HG03103 (cell line): Measurements from ENCODE around the gene PTPRN2.
"Not testable (repeated sequence)": the region's sequence is repeated elsewhere in the genome, so short reads cannot be mapped to it uniquely, and the experiment has no call there.

Experiments
- ATAC-seq: cut with Tn5 transposase; IDR thresholded peaks from one replicate; pipeline ENCODE4 v1.9.1; 2021; ENCODE audit warnings: low read depth; ENCODE audit not compliant: unreplicated experiment

Gene PTPRN2

DNA sequence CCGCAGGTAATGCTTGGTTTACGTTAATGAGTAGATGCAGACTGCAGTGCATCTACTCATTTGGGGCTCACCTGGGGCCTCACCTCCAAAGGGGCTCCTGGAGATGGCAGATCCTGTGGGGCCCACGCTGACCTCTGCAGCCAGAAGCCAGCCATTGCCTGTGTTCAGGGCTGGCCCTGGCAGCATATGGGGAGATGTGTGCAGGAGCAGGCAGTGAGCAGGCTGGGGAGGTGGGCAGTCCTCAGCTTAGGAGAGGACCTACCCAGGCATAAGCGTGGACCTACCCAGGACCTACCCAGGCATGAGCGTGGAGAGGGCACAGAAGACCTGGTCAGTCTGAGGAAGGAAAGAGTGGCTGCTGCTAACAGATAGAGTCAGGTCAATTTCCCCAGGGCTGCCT lies 178.5 kb downstream of the PTPRN2 start:
- ATAC-seq: no peak

DNA sequence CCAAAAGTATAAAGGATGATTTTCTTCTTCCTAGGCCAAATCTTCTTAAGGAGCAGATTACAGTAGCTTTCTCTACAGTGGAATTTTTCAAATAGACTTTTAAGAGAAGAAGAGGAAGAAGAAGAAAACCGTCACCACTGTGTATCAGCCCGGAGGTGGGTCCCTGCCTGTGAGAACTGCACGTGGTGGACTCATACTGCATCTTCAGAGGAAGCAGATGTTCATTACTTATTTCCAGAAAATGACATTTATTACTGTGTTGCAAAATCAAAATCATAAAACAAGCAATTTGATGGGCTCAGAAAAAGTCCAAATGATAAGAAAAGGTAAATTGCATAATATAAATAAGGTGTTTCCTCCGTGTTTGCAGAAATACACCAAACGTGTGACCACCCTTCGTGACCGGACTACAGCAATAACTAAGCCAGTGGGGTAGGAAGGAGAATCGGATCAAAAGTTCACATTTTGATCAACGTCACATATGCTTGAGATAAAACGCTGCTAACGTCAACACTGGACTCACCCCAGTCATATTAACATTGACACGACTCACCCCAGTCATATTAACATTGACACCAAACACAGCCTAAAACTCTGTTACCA lies 179.2 kb downstream of the PTPRN2 start:
- no peak for ATAC-seq

DNA sequence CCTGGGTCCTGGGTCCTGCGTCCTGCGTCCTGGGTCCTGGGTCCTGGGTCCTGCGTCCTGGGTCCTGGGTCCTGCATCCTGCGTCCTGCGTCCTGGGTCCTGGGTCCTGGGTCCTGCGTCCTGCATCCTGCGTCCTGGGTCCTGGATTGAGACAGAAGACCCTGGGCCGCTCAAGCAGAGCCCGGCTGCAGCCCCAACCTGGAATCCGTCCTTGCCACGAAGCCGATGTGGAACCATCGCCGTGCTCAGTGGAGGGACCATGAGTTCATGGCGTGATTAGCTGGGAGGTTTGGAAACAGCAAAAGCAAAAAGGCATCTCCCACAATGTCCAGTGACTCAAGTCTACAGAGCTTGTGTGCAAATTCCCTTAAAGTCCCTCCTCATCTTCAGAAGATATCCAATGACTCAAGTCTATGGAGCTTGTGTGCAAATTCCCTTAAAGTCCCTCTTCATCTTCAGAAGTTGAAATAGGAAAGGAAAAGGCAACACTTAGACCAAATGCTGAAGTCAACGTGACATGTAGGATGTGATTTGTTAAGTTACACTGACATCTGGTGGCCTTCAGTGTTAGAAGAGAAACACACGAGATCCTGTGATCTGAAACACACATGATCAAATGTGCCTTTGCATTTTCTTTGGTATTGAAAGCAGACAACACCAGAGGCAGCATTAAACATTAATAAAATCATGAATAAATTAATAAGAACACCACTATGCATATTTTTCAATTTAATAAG lies 179.9 kb downstream of the PTPRN2 start:
- no peak for ATAC-seq

DNA sequence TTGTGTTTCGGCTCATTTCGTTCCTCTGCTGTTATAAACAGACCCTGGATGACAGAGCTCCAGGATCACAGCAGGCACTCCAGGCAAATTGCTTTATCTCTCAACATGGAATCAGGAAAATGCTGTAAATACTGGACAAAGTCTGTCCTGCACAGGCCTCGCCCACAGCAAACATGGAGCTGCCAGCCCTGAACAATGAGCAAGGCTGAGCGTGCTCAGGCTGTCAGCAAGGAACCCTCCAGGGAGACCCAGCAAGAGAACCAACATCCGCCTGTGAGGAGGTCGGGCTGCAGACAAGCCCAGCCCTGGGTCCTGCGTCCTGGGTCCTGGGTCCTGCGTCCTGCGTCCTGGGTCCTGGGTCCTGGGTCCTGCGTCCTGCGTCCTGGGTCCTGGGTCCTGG lies 180.8 kb downstream of the PTPRN2 start:
- no peak for ATAC-seq

DNA sequence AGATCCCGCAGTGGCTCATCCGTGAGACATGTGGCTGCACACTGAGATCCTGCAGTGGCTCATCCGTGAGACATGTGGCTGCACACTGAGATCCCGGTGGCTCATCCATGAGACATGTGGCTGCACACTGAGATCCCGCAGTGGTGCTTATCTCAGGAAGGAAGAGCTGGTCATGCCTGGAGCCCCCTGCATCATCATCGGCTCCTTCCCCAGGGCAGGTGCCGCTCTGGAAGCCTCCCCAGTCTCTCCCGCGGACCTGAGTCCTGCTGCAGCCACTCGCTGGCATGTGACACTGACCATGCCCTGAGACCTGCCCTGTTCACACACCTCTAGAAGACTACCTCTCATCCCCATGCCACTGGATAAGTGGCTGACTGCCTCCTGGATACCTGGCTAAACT lies 181.3 kb downstream of the PTPRN2 start:
- no peak for ATAC-seq

DNA sequence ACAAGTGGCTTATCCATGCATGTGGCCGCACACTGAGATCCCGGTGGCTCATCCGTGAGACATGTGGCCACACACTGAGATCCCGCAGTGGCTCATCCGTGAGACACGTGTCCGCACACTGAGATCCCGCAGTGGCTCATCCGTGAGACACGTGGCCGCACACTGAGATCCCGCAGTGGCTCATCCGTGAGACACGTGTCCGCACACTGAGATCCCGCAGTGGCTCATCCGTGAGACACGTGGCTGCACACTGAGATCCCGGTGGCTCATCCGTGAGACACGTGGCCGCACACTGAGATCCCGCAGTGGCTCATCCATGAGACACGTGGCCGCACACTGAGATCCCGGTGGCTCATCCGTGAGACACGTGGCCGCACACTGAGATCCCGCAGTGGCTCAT lies 181.9 kb downstream of the PTPRN2 start:
- ATAC-seq: not testable (repeated sequence)

DNA sequence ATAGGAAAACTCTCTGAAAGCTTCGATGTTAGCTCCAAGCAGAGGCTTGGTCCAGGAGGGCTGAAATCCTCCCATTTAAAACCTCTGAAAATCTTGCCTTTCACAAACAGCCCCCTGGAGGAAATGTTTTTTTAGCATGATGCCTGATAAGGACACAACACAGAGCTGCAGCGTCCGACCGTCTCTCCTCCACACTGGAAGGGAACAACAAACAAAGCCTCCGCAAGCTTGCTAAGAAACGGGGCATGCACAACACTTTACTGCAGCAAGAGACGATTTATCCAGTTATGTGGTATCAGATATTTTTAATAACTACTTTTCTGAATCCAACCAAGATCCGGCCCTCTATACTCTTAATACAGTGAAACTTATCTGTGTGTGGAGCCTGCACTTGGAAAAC lies 182.3 kb downstream of the PTPRN2 start:
- ATAC-seq: no peak

DNA sequence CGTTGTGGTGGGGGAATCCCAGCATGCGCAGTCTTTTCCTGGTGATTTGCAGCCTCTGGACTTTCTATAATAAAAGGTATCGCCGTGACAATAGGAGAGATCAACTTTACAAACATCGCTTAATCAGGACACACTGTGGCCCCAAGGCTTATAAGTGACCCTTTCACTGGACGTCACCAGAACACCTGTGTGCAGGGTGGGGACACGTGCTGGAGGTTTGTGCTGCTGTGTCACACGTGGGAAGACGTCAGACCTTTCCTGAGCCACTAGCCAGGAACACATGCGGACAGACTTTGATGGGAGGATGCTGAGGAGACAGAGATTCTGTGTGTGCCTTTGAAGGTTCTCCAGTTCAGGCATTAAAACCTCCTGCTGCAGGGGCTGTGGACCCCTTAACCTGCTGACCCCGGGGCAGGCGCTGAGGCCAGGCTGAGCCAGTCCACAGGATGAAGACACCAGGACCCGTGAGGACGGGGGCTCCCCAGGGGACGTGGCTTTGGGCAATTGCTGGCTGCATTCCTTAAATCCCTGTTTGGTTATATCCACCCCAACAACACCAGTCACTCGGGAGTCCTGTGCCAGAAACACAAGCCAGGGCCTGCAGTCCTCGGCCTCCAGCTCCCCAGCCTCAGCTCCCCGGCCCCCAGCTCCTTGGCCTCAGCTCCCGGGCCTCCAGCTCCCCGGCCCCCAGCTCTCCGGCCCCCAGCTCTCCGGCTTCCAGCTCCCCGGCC lies 183.4 kb downstream of the PTPRN2 start:
- ATAC-seq: no peak

DNA sequence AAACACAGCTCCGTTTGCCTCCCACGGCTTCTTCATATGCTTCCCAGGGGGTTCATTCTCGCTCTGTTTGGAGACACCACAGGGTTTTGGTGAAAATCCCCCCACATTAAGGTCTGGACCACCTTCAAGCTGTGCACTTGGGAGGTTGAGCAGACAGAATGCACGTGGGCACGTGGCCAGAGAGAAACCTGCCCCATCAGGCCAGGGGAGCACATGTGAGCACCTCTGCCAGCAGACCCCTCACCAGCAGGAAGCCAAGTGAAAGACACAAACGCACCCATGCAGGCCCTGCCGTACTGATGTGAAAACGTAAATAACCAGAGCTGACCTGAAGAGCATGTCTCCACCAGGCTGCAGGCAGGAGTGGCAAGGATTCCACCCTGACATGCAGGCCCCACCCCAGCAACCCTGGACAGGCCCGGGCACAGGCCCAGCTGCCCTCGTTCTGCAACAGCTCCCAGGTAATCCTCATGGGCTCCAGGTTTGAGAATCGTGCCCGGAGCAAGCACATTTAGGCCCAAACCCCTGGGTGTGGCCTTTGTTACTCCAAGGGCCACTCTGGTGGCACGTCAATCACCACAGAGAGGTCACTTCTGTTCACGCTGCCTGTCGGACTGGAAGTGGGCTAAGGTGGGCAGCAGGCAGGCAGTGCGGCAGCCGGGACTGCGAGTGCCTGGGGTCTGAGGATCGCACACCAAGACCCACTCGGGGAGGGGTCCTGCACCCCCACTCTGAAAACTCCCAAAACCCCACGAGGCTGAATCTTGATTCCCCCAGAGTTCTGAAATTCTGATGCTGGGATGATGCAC lies 184.4 kb downstream of the PTPRN2 start:
- ATAC-seq: no peak

DNA sequence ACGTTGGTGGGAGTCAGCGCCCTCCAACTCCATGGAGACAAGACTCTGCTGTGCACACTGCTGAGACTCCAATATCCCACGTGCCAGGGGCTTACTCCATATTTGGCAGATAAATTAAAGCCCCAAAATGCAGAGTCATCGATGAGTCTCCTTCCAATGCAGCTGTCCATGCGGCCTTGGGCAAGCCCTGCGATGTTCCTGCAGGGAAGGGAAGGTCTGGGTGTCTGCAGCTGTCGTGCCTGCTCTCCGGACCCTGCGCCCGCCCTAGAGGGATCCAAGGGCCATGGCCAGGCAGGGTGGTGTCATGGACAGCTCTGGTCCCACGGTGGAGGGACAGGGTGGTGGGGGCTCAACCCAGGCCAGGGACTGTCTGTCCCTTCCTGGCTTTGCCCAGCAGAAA lies 185.2 kb downstream of the PTPRN2 start:
- no peak for ATAC-seq

DNA sequence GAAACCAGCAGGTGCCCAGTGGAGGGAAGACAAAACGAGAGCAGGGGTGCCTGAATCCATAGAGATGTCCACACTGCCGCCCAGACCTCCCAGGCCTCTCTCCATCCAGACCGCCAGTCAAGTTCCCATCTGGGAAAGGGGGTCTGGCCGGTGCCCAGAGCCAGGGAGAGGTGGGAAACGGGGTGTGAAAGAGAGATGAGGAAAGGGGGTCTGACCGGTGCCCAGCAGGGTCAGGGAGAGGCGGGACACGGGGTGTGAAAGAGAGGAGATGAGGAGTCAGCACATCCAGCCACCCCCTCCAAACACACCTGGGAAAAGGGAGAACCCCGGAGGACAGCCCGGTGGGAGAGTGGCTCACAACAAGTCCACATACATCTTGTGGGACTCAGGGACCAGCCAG lies 185.8 kb downstream of the PTPRN2 start:
- no peak for ATAC-seq

DNA sequence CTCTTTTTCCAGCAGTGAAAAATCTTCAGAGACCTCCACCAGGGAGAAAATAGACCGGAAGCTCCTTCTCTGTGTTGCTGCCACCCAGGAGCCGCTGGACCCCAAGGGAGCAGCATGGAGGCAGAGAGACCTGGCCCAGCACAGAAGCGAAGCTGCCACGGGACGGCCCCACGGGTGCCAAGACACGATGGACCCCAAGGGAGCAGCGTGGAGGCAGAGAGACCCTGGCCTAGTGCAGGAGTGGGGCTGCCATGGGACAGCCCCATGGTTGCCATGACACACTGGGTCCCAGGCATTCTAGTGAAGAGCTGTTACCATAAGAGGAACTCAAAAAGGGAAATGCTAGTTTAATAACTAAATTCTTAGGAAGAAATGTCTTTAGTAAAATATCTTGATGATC lies 186.3 kb downstream of the PTPRN2 start:
- ATAC-seq: no peak

DNA sequence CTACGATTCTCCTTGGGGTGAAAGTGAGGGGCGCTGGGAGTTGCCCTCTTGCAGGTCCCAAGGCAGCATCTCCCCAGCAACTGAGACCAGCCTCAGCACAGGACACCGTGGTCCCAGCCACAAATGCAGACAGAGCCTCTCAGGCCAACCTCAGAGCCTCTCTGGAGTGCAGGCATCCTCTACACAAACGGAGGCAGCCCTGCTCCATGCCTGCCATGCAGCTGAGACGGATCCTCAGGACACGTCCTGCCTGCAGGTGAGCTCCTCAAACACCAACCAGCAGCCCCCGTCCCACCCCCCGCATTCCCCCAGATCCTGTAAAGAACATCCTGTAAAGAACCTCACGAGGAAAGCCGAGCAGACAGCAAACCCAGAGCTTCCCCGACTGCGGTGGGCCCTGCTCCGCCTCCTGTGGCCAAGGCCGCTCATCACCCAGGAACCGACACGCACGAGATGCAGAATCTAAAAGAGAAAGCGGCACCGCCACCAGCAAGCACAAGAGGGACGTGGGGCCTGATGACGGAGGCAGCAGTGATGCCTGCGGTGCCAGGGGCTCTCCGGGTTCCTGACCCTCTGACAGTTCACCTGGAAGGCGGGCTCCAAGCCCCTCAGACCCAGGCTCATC lies 186.9 kb downstream of the PTPRN2 start:
- no peak for ATAC-seq

DNA sequence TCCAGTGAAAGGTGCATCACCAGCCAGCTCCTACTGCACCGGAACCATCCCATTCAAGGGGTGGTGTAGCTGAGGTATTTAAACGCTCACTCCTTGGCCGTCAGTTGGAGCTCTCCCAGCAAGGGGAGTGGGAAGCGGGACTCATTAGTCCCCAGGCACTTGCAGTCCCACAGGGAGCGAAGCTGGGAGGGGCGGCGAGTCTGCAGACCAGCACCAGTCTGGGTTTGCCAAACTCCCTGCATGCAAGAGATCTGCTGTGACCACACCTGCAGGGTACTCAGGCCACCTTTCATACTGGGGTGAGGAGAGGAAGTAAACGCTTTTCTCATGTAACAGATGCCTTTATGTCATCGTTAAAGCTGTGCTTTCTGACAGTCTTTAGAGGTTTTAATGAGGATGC lies 187.9 kb downstream of the PTPRN2 start:
- no peak for ATAC-seq

DNA sequence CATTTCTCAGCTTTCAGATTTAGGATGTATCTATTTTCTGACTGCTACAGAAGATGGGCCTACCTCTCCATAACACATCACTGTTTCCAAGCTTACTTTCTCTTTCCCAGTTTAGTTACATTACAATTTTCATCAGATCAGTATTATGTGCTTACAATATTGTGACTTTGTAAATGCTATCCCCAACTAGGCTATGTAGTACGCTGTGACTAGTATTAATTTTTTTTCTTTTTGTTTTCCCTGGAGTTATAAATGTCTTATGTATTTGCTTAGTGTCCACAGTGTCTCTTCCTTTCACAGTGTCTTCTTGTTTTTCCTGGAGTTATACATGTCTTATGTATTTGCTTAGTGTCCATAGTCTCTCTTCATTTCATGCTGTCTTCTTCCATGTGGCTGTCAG lies 188.9 kb downstream of the PTPRN2 start:
- ATAC-seq: no peak

DNA sequence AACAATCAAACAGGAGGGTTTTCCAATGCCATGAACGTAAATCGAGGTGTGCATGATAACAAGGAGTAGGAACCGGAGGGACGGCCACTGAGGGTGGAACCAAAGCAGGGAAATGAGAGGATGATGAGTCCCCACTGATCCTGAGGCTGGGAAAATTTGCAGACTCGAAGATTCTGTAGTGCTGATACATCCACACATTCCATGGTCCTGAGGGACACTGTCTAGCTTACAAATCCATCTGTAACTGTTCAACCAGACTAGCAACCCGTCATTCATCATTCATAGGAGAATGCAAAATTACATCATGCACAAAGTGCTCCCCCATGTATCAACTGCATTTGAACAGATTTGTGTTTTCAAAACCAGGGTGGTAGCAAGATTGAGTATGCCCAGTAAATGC lies 189.7 kb downstream of the PTPRN2 start:
- no peak for ATAC-seq

DNA sequence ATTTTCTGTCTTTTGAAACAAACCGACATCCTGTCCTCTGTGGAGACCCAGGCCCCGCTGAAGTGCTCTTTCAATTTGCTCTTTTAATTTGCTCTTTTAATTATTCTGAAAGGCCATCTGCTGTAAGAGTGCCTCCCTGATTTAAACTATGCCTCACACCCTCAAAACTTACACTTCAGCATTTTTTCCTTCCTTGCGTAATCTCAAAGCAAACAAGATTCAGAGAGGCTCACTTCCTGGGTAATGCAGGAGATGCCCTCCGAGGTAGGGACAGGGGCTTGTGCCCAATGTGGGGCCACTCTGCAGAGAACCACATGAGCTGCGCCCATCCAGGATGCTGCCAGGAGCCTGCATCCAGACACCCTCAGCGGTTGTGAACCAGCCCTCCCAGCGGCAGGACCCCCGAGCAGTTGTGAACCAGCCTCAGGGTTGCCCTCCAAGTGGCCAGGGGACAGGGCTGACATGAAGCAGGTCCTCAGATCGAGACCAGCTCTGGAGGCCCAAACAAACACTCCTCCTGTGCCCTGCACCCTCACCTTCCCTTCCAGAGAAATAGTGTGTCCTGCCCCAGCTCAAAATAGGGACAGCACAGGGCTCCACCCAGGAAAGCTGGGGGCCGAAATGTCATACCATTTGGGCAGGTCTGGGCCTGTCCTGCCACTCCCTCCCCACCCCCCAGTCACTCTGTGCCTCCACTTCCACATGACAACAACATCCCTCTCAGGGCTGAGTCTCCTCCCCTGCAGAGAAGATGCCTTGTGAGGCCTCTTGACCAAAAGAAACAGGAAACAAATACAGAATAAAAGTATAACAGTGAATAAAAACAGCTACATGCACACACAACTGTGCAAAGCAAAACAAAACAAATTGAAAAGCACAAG lies 190.4 kb downstream of the PTPRN2 start:
- ATAC-seq: no peak

DNA sequence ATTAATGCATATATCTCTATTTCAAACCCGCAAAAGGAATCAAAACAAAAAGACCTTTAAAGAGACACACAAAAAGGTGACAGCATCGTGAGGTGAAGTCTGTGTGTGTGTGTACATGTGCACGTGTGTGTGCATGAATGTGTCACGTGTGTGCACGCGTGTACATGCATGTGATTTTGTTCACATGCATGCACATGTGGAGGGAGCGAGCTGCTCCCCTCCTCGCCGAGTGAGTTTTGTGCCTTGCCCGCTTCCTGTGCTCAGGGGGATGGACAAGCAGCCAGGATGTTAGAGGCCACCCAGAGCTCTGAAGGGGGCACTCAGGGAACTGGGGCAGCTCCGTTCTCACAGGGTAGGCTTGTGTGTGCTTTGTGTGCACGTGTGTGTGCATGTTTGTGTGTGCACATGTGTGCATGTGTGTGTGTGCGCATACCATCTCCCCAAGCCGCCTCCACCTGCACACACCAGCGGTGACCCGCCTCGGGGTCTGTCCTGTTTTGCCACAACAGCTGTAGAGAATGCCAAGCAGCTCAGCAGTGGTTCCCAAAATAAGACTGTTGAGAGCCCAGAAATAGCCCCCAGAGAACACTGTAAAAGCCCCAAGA lies 191.2 kb downstream of the PTPRN2 start:
- no peak for ATAC-seq

DNA sequence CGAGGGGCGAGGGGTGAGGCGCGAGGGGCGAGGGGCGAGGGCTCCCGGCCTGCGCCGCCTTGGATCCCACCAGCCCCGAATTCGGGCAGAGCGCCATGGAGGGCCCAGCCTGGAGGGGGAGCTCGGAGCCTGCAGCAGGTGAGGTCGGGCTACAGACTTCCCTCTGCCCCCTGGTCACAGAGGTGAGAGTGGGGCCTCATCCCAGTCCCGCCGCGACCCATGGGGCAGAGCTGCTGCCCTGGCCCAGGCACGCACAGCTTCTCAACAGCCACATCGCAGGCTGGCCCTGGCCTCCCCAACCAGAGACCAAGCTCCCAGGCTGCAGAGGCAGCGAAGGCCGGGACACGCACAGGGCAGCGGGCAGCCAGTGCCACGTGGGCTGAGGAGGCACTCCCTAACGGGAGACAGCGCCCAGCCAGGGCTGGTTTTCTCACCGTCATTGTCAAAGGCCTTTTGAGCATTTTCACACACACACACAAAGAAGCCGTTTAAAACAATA lies 191.8 kb downstream of the PTPRN2 start:
- ATAC-seq: no peak
